SH-SY5Y (cell line): ENCODE results near the gene CRTC2.
A peak's percentile ranks its signal among the peaks of the same experiment; 100 is the strongest.

Experiments used
- GATA2 ChIP-seq: IDR thresholded peaks from 2 replicates; pipeline ENCODE4 v1.6.1; 2011; ENCODE audit warnings: mild to moderate bottlenecking, low read depth, low read length
- GATA3 ChIP-seq: IDR thresholded peaks from 2 replicates; pipeline ENCODE4 v1.6.1; 2011; ENCODE audit warnings: low read depth, mild to moderate bottlenecking, low read length, moderate library complexity

CRTC2 gene

DNA sequence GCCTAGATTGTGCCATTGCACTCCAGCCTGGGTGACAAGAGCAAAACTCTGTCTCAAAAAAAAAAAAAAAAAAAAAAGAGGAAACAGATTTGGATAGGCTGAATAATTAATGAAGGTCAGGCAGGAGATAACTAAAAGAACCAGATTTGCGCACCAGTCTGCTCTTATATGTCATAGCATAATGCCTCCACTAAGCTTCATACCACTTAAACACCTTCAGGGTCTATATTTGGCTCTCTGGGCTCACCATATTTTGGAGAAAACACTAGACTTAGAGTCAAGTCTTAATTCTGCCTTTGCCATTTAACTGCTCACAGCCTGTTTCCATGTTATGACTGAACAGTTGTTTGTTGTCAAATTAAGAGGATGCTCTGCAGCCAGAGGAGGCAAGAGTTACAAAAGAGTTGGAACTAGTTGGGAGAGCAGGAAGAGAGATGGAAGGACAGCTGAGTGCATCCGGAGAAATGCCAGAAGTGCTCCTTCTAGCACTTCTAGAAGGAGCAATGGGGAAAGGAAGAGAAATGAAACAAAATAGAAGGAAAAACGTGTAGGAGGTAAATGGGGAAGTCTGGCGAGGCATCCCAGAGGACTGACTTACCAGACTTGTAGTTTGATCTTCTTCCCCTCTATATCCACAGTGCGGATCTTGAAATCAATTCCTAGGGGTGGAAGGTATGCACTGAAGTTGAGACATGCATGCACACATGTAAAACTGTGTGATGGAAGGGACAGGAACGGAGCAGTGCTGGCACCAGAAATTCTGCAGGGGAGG lies 25.9 kb upstream of the CRTC2 start:
- TF ChIP-seq GATA2 (no peak), GATA3 (no peak)

- TF ChIP-seq GATA2 (no peak), GATA3 (no peak)
These were observed 20.0 kb upstream of the CRTC2 start for GRCh38 chr1:153978274-153978909.

DNA sequence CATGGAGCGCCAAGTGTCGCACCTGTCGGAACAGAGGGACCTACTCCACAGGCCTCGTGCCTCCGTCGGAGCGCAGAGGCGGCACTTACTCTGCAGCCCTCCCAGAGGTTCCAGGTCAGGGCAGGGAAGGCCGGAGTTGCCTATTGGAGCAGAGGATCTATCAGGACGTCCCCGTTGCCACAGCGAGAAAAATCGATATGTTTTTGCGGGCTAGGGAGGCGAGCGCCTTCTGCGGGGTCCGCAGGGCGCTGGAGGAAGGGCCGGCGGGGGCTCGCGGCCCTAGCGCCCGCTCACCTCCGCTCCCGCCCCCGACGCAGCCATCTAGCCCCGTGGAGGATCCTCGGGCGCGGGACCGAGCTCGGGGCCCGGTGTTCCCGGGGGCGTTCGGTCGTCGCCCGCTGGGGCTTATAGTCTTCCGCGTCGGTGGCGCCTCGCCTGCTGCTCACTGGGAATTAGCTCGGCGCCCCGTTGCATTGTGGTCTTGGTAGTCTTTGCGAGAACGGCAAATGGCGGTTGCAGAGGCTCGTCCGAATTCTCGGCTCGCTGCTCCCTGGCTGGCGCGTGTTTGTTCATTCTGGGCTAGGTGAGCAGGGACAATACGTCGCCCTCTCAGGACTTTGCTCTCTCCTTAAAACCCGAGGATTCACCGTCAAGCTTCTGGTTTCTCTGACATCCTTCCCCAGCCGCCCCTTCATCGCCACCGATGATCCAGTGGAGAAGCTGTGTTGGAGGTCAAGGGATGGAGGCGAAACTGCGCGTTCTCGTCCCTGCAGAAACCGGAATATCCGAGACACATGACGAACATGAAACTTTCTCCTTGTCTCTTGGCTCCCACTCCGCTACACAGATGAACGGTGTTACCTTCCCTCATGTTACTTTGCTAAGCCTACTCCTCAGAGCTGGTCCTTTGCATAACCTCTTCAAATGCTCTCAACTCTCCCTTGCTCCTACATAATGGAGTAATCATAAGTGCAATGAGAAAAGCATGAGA lies 19.1 kb upstream of the CRTC2 start, which contains the start of gene JTB:
Gene JTB, minus strand, starts transcription at position 425 of the 991 bp plus-strand sequence. Its CDS starts 422 bp downstream, at position 3.
- TF ChIP-seq GATA3, result no peak
- no peak for TF ChIP-seq GATA2

GRCh38 chr1:153976819-153977249 lies 18.4 kb upstream of the CRTC2 start:
- TF ChIP-seq GATA2, result peak; percentile 76
- no peak for TF ChIP-seq GATA3

DNA sequence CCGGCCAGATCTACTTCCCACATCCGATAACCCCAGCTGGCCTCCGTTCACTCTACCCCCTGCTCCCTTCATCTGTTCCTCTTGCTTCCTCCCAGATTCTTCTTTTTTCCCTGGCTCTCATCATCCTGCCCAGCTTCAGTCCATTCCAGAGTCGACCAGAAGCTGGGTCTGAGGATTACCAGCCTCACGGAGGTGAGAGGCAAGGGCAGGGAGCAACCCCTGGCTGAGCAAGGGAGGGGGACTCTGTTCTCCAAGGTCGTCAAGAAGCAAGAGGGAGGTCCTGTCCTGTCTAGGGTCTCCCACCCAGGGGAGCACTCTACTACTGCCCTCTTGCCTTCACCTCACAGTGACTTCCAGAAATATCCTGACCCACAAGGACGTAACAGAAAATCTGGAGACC lies 15.1 kb upstream of the CRTC2 start:
- no peak for TF ChIP-seq GATA2
- no peak for TF ChIP-seq GATA3

DNA sequence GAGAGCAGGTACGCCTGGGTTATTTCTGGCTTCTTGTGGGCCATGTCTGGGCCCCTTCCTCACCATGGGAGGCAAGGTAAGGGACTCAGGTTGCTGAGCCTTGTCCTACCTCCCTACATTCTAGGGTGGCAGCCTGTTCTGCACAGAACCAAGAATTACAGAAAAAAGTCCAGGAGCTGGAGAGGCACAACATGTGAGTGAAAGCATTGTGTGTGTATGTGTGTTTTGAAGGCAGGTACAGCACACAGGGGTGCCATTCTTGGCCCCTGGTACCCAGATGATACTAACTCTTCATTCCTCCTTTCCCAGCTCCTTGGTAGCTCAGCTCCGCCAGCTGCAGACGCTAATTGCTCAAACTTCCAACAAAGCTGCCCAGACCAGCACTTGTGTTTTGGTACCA lies 14.7 kb upstream of the CRTC2 start:
- no peak for TF ChIP-seq GATA2
- TF ChIP-seq GATA3, result no peak

DNA sequence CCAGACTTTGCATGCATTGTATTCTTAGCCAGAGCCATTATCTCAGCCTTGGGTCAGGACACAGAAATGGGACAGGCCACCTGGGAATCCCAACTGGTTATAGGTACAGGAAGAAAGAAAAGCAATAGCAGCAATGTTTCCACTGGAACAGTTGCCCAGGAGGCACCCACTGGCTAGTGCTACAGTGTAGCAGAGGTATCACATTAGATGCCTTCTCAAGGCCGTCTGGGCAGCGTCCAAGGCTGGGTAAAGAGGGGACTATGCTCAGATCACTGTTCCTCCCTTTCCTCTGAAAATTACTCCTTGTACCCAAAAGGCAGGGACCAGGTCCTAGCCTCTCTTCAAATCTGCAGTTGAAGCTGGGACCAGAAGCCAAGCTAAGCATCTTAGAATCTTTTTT lies 11.9 kb upstream of the CRTC2 start:
- TF ChIP-seq GATA3 (no peak), GATA2 (no peak)

GRCh38 chr1:153968972-153969371 lies 10.6 kb upstream of the CRTC2 start:
- no peak for TF ChIP-seq GATA2
- no peak for TF ChIP-seq GATA3

GRCh38 chr1:153968408-153968807 lies 10.0 kb upstream of the CRTC2 start:
- TF ChIP-seq GATA2, result no peak
- no peak for TF ChIP-seq GATA3

- no peak for TF ChIP-seq GATA3
- no peak for TF ChIP-seq GATA2
These were observed 9.6 kb upstream of the CRTC2 start for GRCh38 chr1:153968000-153968363.

GRCh38 chr1:153967107-153967999 lies 8.9 kb upstream of the CRTC2 start, which contains the start of gene CREB3L4:
CREB3L4 (plus strand) TSS chr1:153967902; CDS start chr1:153968526, 624 bp downstream.
- TF ChIP-seq GATA2 (no peak), GATA3 (no peak)

GRCh38 chr1:153963850-153964331 lies 5.5 kb upstream of the CRTC2 start:
- TF ChIP-seq GATA3 (no peak), GATA2 (no peak)

- no peak for TF ChIP-seq GATA3
- TF ChIP-seq GATA2, result no peak
These were observed 4.8 kb upstream of the CRTC2 start, which contains the start of gene SLC39A1 for GRCh38 chr1:153963030-153963849. SLC39A1 (minus strand) TSS chr1:153963537; CDS start chr1:153962715, 822 bp downstream.
